Measurements from ENCODE around the gene FAM200A.

DNA sequence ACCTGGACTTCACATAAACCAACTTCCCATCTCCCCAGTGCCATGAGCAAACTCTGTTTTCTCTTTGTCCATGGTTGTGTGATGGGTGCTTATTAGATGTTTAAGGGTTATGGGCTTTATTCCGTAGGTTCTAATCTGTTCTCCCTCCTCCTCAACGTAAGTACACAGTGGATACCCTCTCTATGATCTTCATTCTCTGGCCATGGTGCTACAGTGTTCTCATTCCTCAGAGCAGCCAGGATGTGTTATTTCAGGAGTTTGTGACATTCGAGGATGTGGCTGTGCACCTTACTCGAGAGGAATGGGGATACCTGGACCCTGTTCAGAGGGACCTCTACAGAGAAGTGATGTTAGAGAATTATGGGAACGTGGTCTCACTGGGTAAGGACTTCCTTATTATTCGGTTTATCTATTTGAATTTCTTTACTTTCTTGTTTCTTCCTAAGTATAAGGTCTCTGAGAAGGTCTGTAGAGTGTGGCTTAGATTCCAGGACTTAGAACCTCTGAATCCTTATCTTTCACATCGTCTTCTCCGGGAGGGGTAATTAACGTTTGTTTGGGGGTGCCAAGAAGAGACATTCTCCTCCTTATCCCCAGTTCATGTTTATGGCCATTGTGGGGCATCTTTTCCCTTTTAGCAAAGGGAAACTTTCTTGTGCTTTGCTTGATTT is 10.3 kb upstream of the FAM200A start:
- TF ChIP-seq, protein P1, sequence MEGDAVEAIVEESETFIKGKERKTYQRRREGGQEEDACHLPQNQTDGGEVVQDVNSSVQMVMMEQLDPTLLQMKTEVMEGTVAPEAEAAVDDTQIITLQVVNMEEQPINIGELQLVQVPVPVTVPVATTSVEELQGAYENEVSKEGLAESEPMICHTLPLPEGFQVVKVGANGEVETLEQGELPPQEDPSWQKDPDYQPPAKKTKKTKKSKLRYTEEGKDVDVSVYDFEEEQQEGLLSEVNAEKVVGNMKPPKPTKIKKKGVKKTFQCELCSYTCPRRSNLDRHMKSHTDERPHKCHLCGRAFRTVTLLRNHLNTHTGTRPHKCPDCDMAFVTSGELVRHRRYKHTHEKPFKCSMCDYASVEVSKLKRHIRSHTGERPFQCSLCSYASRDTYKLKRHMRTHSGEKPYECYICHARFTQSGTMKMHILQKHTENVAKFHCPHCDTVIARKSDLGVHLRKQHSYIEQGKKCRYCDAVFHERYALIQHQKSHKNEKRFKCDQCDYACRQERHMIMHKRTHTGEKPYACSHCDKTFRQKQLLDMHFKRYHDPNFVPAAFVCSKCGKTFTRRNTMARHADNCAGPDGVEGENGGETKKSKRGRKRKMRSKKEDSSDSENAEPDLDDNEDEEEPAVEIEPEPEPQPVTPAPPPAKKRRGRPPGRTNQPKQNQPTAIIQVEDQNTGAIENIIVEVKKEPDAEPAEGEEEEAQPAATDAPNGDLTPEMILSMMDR (IDR thresholded peaks at IDR 0.05), result no peak
- no peak for TF ChIP-seq POLR2A (IDR thresholded peaks at IDR 0.05)

Data from right lobe of liver (tissue), 4 donors.